Stimulated activated naive B cell treated with anti-CD40 and anti-IgM and Interleukin-4, amounts not matched to agents 10 μg/mL and 1 μg/mL and 100 μg/mL, for 72 hours (primary cell): ENCODE measurements around the gene ARFIP1.
"Not testable (repeated sequence)": the region's sequence is repeated elsewhere in the genome, so short reads cannot be mapped to it uniquely, and the experiment has no call there.

ENCODE experiments used
- ATAC-seq, 2 donors: fragments of 150-1000 bp; cut with Tn5 transposase; replicated peaks; 2 replicates each; pipeline ENCODE4 v1.10.0; 2021; ENCODE audit warnings: moderate library complexity in 1 of 2
- DNase-seq: peaks from one replicate; pipeline ENCODE4 v3.0.0; 2021
- H3K27ac Mint-ChIP-seq: one replicate; pipeline ENCODE4 v1.8.0; 2022; ENCODE audit warnings: mild to moderate bottlenecking, mixed read lengths
- H3K27me3 Mint-ChIP-seq, 2 donors: one replicate each; pipeline ENCODE4 v1.8.0; 2022; ENCODE audit warnings: mixed read lengths in 2 of 2
- H3K36me3 Mint-ChIP-seq, 2 donors: one replicate each; pipeline ENCODE4 v1.8.0; 2022; ENCODE audit warnings: mixed read lengths in 2 of 2, mild to moderate bottlenecking in 1 of 2
- H3K4me1 Mint-ChIP-seq, 2 donors: one replicate each; pipeline ENCODE4 v1.8.0; 2022; ENCODE audit warnings: mixed read lengths in 2 of 2, mild to moderate bottlenecking in 1 of 2
- H3K4me3 Mint-ChIP-seq, 2 donors: one replicate each; pipeline ENCODE4 v1.8.0; 2022; ENCODE audit warnings: mild to moderate bottlenecking in 2 of 2, mixed read lengths in 2 of 2, moderate library complexity in 1 of 2
- H3K9me3 Mint-ChIP-seq, 2 donors: one replicate each; pipeline ENCODE4 v1.8.0; 2022; ENCODE audit warnings: mixed read lengths in 2 of 2, mild to moderate bottlenecking in 1 of 2

ARFIP1 gene

GRCh38 chr4:152843481-152844090, 63.8 kb downstream of the ARFIP1 start:
- ATAC-seq (no peak), DNase-seq (no peak)
- Mint-ChIP-seq H3K27ac (no peak overlapping the region), H3K36me3 (peaks cover 28 to 39% of the 10 kb centered on the region in 2 donors), H3K9me3 (peaks cover 6 to 8% of the 10 kb centered on the region in 2 donors), H3K4me1 (peaks cover 14 to 25% of the 10 kb centered on the region in 2 donors), H3K4me3 (no peak overlapping the region), H3K27me3 (no peaks in the 10 kb centered on the region)

GRCh38 chr4:152847376-152847775, 67.6 kb downstream of the ARFIP1 start:
- H3K27ac Mint-ChIP-seq, result peak overlapping the region; percentile 47
- peaks cover 19 to 33% of the 10 kb centered on the region in 2 donors for H3K4me1 Mint-ChIP-seq
- DNase-seq (no peak), ATAC-seq (no peak)
- H3K4me3 Mint-ChIP-seq, result no peak overlapping the region
- H3K36me3 Mint-ChIP-seq, result peaks cover 6 to 18% of the 10 kb centered on the region in 2 donors
- H3K9me3 Mint-ChIP-seq, result no peaks in the 10 kb centered on the region
- H3K27me3 Mint-ChIP-seq, result no peaks in the 10 kb centered on the region

- Mint-ChIP-seq H3K4me3 (no peak overlapping the region), H3K4me1 (peaks cover 18 to 29% of the 10 kb centered on the region in 2 donors), H3K9me3 (peaks cover 8 to 9% of the 10 kb centered on the region in 2 donors), H3K27ac (no peak overlapping the region), H3K27me3 (no peaks in the 10 kb centered on the region), H3K36me3 (peaks cover 8 to 22% of the 10 kb centered on the region in 2 donors)
- DNase-seq, result no peak
- no peak for ATAC-seq
Measured at GRCh38 chr4:152848508-152848907, 68.8 kb downstream of the ARFIP1 start.

GRCh38 chr4:152849350-152849749, 69.6 kb downstream of the ARFIP1 start:
- Mint-ChIP-seq H3K27ac (no peak overlapping the region), H3K4me3 (no peak overlapping the region), H3K36me3 (peaks cover 12 to 27% of the 10 kb centered on the region in 2 donors), H3K4me1 (peaks cover 18 to 32% of the 10 kb centered on the region in 2 donors), H3K9me3 (peaks cover 11 to 12% of the 10 kb centered on the region in 2 donors), H3K27me3 (no peaks in the 10 kb centered on the region)
- DNase-seq (no peak), ATAC-seq (no peak)

GRCh38 chr4:152850377-152850776, 70.6 kb downstream of the ARFIP1 start:
- Mint-ChIP-seq H3K36me3 (peaks cover 18 to 31% of the 10 kb centered on the region in 2 donors), H3K27me3 (no peaks in the 10 kb centered on the region), H3K4me1 (peaks cover 18 to 36% of the 10 kb centered on the region in 2 donors), H3K9me3 (peaks cover 14% of the 10 kb centered on the region in 2 donors), H3K27ac (peak overlapping the region; percentile 75), H3K4me3 (peak overlapping the region; percentile 59 to 63)
- DNase-seq, result no peak
- ATAC-seq, result peak; percentile 81 to 88

- no peak for ATAC-seq
- Mint-ChIP-seq H3K4me1 (peaks cover 18 to 36% of the 10 kb centered on the region in 2 donors), H3K27me3 (no peaks in the 10 kb centered on the region), H3K9me3 (peaks cover 14% of the 10 kb centered on the region in 2 donors), H3K36me3 (peaks cover 18 to 31% of the 10 kb centered on the region in 2 donors), H3K4me3 (no peak overlapping the region), H3K27ac (no peak overlapping the region)
- DNase-seq, result no peak
Measured at GRCh38 chr4:152851226-152851625, 71.5 kb downstream of the ARFIP1 start.

- H3K9me3 Mint-ChIP-seq, result peaks cover 14% of the 10 kb centered on the region in 2 donors
- peaks cover 18 to 30% of the 10 kb centered on the region in 2 donors for H3K4me1 Mint-ChIP-seq
- ATAC-seq (no peak), DNase-seq (no peak)
- peaks cover 18 to 31% of the 10 kb centered on the region in 2 donors for H3K36me3 Mint-ChIP-seq
- H3K27me3 Mint-ChIP-seq, result no peaks in the 10 kb centered on the region
- H3K27ac Mint-ChIP-seq, result no peak overlapping the region
- H3K4me3 Mint-ChIP-seq, result no peak overlapping the region
Measured at GRCh38 chr4:152853293-152853692, 73.5 kb downstream of the ARFIP1 start.

DNA sequence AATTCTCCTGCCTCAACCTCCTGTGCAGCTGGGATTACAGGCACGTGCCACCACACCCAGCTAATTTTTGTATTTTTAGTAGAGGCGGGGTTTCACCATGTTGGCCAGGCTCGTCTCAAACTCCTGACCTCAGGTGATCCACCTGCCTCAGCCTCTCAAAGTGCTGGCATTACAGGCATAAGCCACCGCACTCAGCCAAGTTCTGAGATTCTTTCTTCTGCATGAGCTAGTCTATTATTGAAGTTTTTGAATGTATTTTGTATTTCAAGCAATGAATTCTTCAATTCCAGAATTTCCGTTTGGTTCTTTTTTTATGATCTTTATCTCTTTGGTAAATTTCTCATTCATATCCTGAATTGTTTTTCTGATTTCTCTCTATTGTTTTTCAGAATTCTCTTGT, 74.3 kb downstream of the ARFIP1 start:
- Mint-ChIP-seq H3K9me3 (peaks cover 14% of the 10 kb centered on the region in 2 donors), H3K4me1 (peaks cover 18 to 30% of the 10 kb centered on the region in 2 donors), H3K36me3 (peaks cover 18 to 31% of the 10 kb centered on the region in 2 donors)
- H3K27me3 Mint-ChIP-seq, H3K4me3 Mint-ChIP-seq, H3K27ac Mint-ChIP-seq, DNase-seq, ATAC-seq: not testable (repeated sequence)

GRCh38 chr4:152856960-152857359, 77.2 kb downstream of the ARFIP1 start:
- DNase-seq (no peak), ATAC-seq (no peak)
- H3K36me3 Mint-ChIP-seq, result peaks cover 19 to 22% of the 10 kb centered on the region in 2 donors
- peaks cover 0 to 7% of the 10 kb centered on the region in 2 donors for H3K4me1 Mint-ChIP-seq
- no peak overlapping the region for H3K4me3 Mint-ChIP-seq
- no peak overlapping the region for H3K27ac Mint-ChIP-seq
- H3K27me3 Mint-ChIP-seq, result no peaks in the 10 kb centered on the region
- peaks cover 14% of the 10 kb centered on the region in 2 donors for H3K9me3 Mint-ChIP-seq

- H3K9me3 Mint-ChIP-seq, result peaks cover 5 to 6% of the 10 kb centered on the region in 2 donors
- no peak overlapping the region for H3K27ac Mint-ChIP-seq
- DNase-seq, result no peak
- no peaks in the 10 kb centered on the region for H3K27me3 Mint-ChIP-seq
- H3K4me1 Mint-ChIP-seq, result peaks cover 0 to 7% of the 10 kb centered on the region in 2 donors
- no peak for ATAC-seq
- H3K36me3 Mint-ChIP-seq, result peaks cover 11 to 14% of the 10 kb centered on the region in 2 donors
- H3K4me3 Mint-ChIP-seq, result no peak overlapping the region
Measured at GRCh38 chr4:152858934-152859333, 79.2 kb downstream of the ARFIP1 start.

DNA sequence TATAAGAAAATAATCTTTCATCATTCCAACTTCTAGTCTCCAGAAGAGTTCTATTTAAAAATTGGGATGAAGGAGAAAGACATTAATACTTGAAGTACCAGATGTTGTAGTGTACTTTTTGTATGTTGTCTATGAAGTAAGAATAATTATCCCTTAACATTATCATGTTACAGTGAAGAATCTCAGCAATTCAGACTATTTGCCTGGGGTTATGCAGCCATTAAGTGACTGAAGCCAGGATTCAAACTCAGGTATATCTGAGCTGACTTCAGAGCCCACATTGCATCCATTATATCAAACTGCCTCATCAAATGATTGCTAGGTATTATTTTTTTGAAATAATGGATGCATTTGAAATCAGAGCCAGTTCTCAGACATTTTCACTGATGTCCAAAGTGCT, 80.3 kb downstream of the ARFIP1 start:
- DNase-seq (no peak), ATAC-seq (no peak)
- Mint-ChIP-seq H3K9me3 (no peaks in the 10 kb centered on the region), H3K27me3 (no peaks in the 10 kb centered on the region), H3K36me3 (peaks cover 7 to 12% of the 10 kb centered on the region in 2 donors), H3K27ac (no peak overlapping the region), H3K4me1 (no peaks in the 10 kb centered on the region), H3K4me3 (no peak overlapping the region)

GRCh38 chr4:152862608-152863007, 82.9 kb downstream of the ARFIP1 start:
- Mint-ChIP-seq H3K9me3 (no peaks in the 10 kb centered on the region), H3K4me3 (no peak overlapping the region), H3K27me3 (no peaks in the 10 kb centered on the region), H3K27ac (no peak overlapping the region), H3K36me3 (peaks cover 9 to 21% of the 10 kb centered on the region in 2 donors), H3K4me1 (no peaks in the 10 kb centered on the region)
- ATAC-seq, result no peak
- no peak for DNase-seq

- DNase-seq (no peak), ATAC-seq (no peak)
- Mint-ChIP-seq H3K36me3 (peaks cover 9 to 21% of the 10 kb centered on the region in 2 donors), H3K27me3 (no peaks in the 10 kb centered on the region), H3K4me3 (no peak overlapping the region), H3K4me1 (no peaks in the 10 kb centered on the region), H3K9me3 (no peaks in the 10 kb centered on the region), H3K27ac (no peak overlapping the region)
Measured at GRCh38 chr4:152864361-152864760, 84.6 kb downstream of the ARFIP1 start.

- H3K27ac Mint-ChIP-seq, H3K4me3 Mint-ChIP-seq, DNase-seq, H3K9me3 Mint-ChIP-seq, H3K4me1 Mint-ChIP-seq, H3K27me3 Mint-ChIP-seq, ATAC-seq: not testable (repeated sequence)
- H3K36me3 Mint-ChIP-seq, result peaks cover 10 to 21% of the 10 kb centered on the region in 2 donors
Measured at GRCh38 chr4:152866432-152866993, 86.8 kb downstream of the ARFIP1 start.

DNA sequence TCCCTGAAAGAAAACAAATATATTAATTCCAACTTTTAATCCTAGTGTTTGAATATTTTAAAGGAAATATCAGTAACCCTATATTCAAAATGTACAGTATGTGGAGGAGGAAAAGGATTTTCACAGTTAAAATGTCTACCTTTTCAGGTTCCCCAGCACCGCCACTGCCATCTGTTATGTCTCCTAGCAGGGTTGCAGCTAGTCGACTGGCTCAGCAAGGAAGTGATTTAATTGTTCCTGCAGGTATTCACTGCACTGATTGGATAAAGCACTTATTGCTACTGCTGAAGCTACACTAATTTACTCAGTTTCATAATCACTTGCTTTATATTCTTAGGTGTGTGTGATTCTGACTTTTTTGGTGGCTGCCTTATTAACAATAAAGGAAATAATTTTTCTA, 90.9 kb downstream of the ARFIP1 start:
- DNase-seq (no peak), ATAC-seq (no peak)
- peaks cover 2 to 4% of the 10 kb centered on the region in 2 donors for H3K9me3 Mint-ChIP-seq
- no peaks in the 10 kb centered on the region for H3K4me1 Mint-ChIP-seq
- H3K4me3 Mint-ChIP-seq, result no peak overlapping the region
- H3K27ac Mint-ChIP-seq, result no peak overlapping the region
- no peaks in the 10 kb centered on the region for H3K27me3 Mint-ChIP-seq
- peaks cover 22 to 27% of the 10 kb centered on the region in 2 donors for H3K36me3 Mint-ChIP-seq
